MM.1S (cell line): Measurements from ENCODE around the gene DFFB.
"Not testable (repeated sequence)": the region's sequence is repeated elsewhere in the genome, so short reads cannot be mapped to it uniquely, and the experiment has no call there.

ENCODE experiments used
- DNase-seq: peaks from one replicate; pipeline ENCODE4 v3.0.0-alpha.2; 2015
- H2AFZ ChIP-seq: fragments of 300-600 bp; sonication (generic); 2 replicates; pipeline ENCODE4 v1.6.0; 2016; ENCODE audit warnings: antibody characterized with exemption, low read length
- H3F3A ChIP-seq: fragments of 300-600 bp; sonication (generic); 2 replicates; pipeline ENCODE4 v1.6.1; 2016; ENCODE audit warnings: mild to moderate bottlenecking, antibody characterized with exemption, low read length, moderate library complexity, mixed read lengths; ENCODE audit not compliant: insufficient read depth
- H3K27ac ChIP-seq: fragments of 300-600 bp; sonication (generic); 2 replicates; pipeline ENCODE4 v1.5.1; 2016; ENCODE audit warnings: mild to moderate bottlenecking, low read length
- H3K27me3 ChIP-seq: fragments of 300-600 bp; sonication (generic); replicated peaks from 2 replicates; pipeline ENCODE4 v1.6.0; 2016; ENCODE audit warnings: low read length; ENCODE audit not compliant: insufficient read depth
- H3K36me3 ChIP-seq: fragments of 300-600 bp; sonication (generic); replicated peaks from 2 replicates; pipeline ENCODE4 v1.6.1; 2016; ENCODE audit warnings: mild to moderate bottlenecking, low read length, mixed read lengths; ENCODE audit not compliant: insufficient read depth
- H3K4me1 ChIP-seq: fragments of 300-600 bp; sonication (generic); 2 replicates; pipeline ENCODE4 v1.6.1; 2016; ENCODE audit warnings: low read length, mixed read lengths
- H3K4me2 ChIP-seq: fragments of 300-600 bp; sonication (generic); 2 replicates; pipeline ENCODE4 v1.6.0; 2016; ENCODE audit warnings: low read depth, low read length
- H3K4me3 ChIP-seq: fragments of 300-600 bp; sonication (generic); 2 replicates; pipeline ENCODE4 v1.5.1; 2016; ENCODE audit warnings: low read length, mixed read lengths
- H3K79me2 ChIP-seq: fragments of 300-600 bp; sonication (generic); 2 replicates; pipeline ENCODE4 v1.6.1; 2016; ENCODE audit warnings: mixed run types, low read length, mixed read lengths
- H3K9ac ChIP-seq: fragments of 300-600 bp; sonication (generic); 2 replicates; pipeline ENCODE4 v1.6.1; 2016; ENCODE audit warnings: low read length, mixed read lengths
- H3K9me2 ChIP-seq: fragments of 300-600 bp; sonication (generic); replicated peaks from 2 replicates; pipeline ENCODE4 v1.6.1; 2016; ENCODE audit warnings: mild to moderate bottlenecking, low read length, mixed read lengths; ENCODE audit not compliant: insufficient read depth
- H3K9me3 ChIP-seq: fragments of 300-600 bp; sonication (generic); replicated peaks from 2 replicates; pipeline ENCODE4 v1.6.1; 2016; ENCODE audit warnings: mild to moderate bottlenecking, low read length, mixed read lengths; ENCODE audit not compliant: insufficient read depth
- H4K20me1 ChIP-seq: fragments of 300-600 bp; sonication (generic); 2 replicates; pipeline ENCODE4 v1.6.1; 2016; ENCODE audit warnings: mild to moderate bottlenecking, low read length, moderate library complexity, mixed read lengths; ENCODE audit not compliant: insufficient read depth
- EZH2 ChIP-seq: fragments of 300-600 bp; sonication (generic); optimal IDR thresholded peaks from 2 replicates; pipeline ENCODE3; 2017; ENCODE audit warnings: low read depth, mild to moderate bottlenecking, antibody characterized with exemption, low read length, mixed read lengths
- EZH2phosphoT487 ChIP-seq: fragments of 300-600 bp; sonication (generic); IDR thresholded peaks from 2 replicates; pipeline ENCODE4 v1.6.1; 2018; ENCODE audit warnings: antibody characterized with exemption, low read length
- TF ChIP-seq, protein P1 (sequence below): fragments of 300-600 bp; sonication (generic); IDR thresholded peaks from 2 replicates; pipeline ENCODE4 v1.5.1; 2016; ENCODE audit warnings: antibody characterized with exemption, low read length, mixed read lengths

DFFB gene, protein sequence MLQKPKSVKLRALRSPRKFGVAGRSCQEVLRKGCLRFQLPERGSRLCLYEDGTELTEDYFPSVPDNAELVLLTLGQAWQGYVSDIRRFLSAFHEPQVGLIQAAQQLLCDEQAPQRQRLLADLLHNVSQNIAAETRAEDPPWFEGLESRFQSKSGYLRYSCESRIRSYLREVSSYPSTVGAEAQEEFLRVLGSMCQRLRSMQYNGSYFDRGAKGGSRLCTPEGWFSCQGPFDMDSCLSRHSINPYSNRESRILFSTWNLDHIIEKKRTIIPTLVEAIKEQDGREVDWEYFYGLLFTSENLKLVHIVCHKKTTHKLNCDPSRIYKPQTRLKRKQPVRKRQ

DNA sequence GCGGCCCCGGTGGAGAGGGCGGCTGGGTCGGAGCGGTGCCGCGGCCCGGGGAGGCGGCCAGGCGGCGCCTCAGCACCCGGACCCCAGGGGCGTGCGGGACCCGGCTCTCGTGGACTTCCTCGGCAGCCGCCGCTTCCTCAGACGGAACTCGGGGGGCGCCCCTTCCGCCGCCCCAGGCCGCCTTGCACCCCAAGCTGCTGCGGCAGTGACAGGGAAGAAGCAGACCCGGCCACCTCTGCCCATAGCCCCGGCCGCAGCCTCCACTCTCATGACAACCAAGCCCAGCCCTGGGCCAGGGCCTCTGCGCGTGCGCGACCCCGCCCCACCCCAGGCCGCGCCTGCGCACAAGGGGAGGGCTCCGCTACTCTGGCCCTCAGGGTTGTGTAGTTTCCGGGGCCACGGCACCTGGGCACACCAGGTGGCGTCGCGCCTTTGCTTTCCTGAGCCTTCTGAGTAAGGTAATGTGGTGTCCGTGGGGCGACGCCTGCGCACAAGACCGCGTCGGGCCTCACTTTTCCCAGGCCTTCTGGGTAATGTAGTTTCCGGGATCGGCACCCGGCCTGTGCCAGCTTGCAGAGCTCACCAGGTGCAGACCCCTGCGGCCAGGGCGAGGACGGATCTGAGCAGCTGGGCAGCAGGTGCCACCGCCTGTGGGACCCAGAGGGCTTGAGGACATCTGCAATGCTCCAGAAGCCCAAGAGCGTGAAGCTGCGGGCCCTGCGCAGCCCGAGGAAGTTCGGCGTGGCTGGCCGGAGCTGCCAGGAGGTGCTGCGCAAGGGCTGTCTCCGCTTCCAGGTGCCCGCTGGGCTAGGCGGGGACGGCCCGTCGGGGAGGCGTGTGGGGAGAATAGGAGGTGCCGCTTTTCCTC is at the start of gene DFFB, which contains the start of gene CEP104:
DFFB (plus strand) TSS at position 554 of the 868 bp plus-strand sequence; CDS start at position 682, 128 bp downstream.
CEP104 (minus strand) TSS at position 289 of the 868 bp plus-strand sequence. CDS start 4,804 bp downstream, outside the sequence.
- Histone ChIP-seq H4K20me1 (no peaks in the 10 kb centered on the region), H2AFZ (peak within 1 kb of the TSS; percentile 80), H3K9me3 (no peaks in the 10 kb centered on the region), H3K27ac (peak within 1 kb of the TSS; percentile 50; the same call in 1 of the 2 replicates), H3K4me1 (peaks cover 7% of the 10 kb centered on the region; the same call in 1 of the 2 replicates), H3K9ac (peak within 1 kb of the TSS; percentile 67), H3K4me2 (peak within 1 kb of the TSS; percentile 96), H3K4me3 (peak within 1 kb of the TSS; percentile 80), H3K36me3 (no peaks in the 10 kb centered on the region), H3F3A (peaks cover 5% of the 10 kb centered on the region; the same call in 1 of the 2 replicates), H3K9me2 (no peaks in the 10 kb centered on the region), H3K27me3 (no peaks in the 10 kb centered on the region), H3K79me2 (peaks cover 56% of the 10 kb centered on the region)
- DNase-seq: peak; percentile 99
- TF ChIP-seq EZH2: no peak
- TF ChIP-seq, protein P1, sequence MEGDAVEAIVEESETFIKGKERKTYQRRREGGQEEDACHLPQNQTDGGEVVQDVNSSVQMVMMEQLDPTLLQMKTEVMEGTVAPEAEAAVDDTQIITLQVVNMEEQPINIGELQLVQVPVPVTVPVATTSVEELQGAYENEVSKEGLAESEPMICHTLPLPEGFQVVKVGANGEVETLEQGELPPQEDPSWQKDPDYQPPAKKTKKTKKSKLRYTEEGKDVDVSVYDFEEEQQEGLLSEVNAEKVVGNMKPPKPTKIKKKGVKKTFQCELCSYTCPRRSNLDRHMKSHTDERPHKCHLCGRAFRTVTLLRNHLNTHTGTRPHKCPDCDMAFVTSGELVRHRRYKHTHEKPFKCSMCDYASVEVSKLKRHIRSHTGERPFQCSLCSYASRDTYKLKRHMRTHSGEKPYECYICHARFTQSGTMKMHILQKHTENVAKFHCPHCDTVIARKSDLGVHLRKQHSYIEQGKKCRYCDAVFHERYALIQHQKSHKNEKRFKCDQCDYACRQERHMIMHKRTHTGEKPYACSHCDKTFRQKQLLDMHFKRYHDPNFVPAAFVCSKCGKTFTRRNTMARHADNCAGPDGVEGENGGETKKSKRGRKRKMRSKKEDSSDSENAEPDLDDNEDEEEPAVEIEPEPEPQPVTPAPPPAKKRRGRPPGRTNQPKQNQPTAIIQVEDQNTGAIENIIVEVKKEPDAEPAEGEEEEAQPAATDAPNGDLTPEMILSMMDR: peak; percentile 50

GRCh38 chr1:3807769-3808168 is 49.5 kb upstream of the DFFB start:
- no peak overlapping the region for H3K4me3 ChIP-seq

GRCh38 chr1:3809680-3810079 is 47.6 kb upstream of the DFFB start:
- Histone ChIP-seq H3K27ac (no peak overlapping the region), H3K4me3 (no peak overlapping the region), H4K20me1 (no peaks in the 10 kb centered on the region), H3K36me3 (no peaks in the 10 kb centered on the region), H3F3A (no peaks in the 10 kb centered on the region), H3K9me2 (no peaks in the 10 kb centered on the region), H3K4me2 (no peak overlapping the region), H3K9ac (no peak overlapping the region), H3K79me2 (no peaks in the 10 kb centered on the region), H2AFZ (no peak overlapping the region), H3K27me3 (peaks cover 13% of the 10 kb centered on the region), H3K9me3 (no peaks in the 10 kb centered on the region), H3K4me1 (no peaks in the 10 kb centered on the region)
- no peak for DNase-seq
- TF ChIP-seq, protein P1: no peak
- no peak for TF ChIP-seq EZH2phosphoT487
- no peak for TF ChIP-seq EZH2

More at GRCh38 chr1:3807769-3808168, 49.5 kb upstream of the DFFB start:
- no peaks in the 10 kb centered on the region for H3K36me3 ChIP-seq
- no peaks in the 10 kb centered on the region for H3K4me1 ChIP-seq
- no peaks in the 10 kb centered on the region for H4K20me1 ChIP-seq
- no peak overlapping the region for H3K4me2 ChIP-seq
- H3K27me3 ChIP-seq: peaks cover 29% of the 10 kb centered on the region
- H3K9me3 ChIP-seq: no peaks in the 10 kb centered on the region
- no peak overlapping the region for H2AFZ ChIP-seq
- no peaks in the 10 kb centered on the region for H3F3A ChIP-seq
- no peak overlapping the region for H3K9ac ChIP-seq
- no peaks in the 10 kb centered on the region for H3K9me2 ChIP-seq
- no peak overlapping the region for H3K27ac ChIP-seq
- DNase-seq: no peak
- H3K79me2 ChIP-seq: no peaks in the 10 kb centered on the region
- TF ChIP-seq, protein P1: no peak
- TF ChIP-seq EZH2phosphoT487: no peak
- TF ChIP-seq EZH2: no peak

DNA sequence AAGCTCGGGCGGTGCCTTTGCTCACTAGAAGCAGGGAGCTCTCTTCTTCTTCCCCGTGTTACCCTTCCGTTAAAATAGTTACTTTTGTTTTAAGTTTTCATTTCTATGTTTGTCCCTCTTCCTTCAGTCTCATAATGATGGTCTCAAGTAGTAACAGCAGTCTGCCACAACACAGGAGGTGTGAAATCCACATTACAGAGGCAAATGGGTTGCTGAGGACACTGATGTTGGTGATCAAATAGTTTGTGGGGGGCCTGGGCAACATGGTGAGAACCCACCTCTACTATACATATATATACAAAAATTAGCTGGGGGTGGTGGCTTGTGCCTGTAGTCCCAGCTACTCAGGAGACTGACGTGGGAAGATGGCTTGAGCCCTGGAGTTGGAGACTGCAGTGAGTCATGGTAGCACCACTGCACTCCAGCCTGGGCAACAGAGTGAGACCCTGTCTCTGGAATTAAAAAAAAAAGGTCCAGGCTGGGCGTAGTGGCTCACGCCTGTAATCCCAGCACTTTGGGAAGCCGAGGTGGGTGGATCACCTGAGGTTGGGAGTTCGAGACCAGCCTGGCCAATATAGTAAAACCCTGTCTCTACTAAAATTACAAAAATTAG is 47.0 kb upstream of the DFFB start:
- H3K4me2 ChIP-seq, H4K20me1 ChIP-seq, H3K9me2 ChIP-seq: not testable (repeated sequence)

More for the DNA sequence above, 47.0 kb upstream of the DFFB start:
- not testable (repeated sequence) for H3K36me3 ChIP-seq, H3F3A ChIP-seq, H3K79me2 ChIP-seq, H3K4me1 ChIP-seq, H3K9me3 ChIP-seq, H3K9ac ChIP-seq, H2AFZ ChIP-seq, H3K27ac ChIP-seq, DNase-seq, H3K4me3 ChIP-seq
- peaks cover 10% of the 10 kb centered on the region for H3K27me3 ChIP-seq
